H9 (cell line): ENCODE data around the gene SLC6A7. TPM values are rescaled to one million over a fixed set of nuclear protein-coding genes. Genes with fewer than 3 reads are reported as not detected.
A peak's percentile ranks its signal among the peaks of the same experiment; 100 is the strongest.

ENCODE experiments used
- DNase-seq: peaks from one replicate; pipeline ENCODE4 v3.0.0-alpha.2; 2017
- H2AFZ ChIP-seq: one replicate; pipeline ENCODE4 v1.6.1; 2013; ENCODE audit warnings: mild to moderate bottlenecking, low read length, control low read depth, moderate library complexity
- H2AK5ac ChIP-seq: 2 replicates; pipeline ENCODE4 v1.6.1; 2013; ENCODE audit warnings: low read length, control low read depth, mixed read lengths; ENCODE audit not compliant: insufficient read length
- H2BK120ac ChIP-seq: one replicate; pipeline ENCODE4 v1.6.1; 2013; ENCODE audit warnings: low read depth, mild to moderate bottlenecking, low read length, control low read depth, inconsistent platforms; ENCODE audit not compliant: poor library complexity, severe bottlenecking
- H2BK12ac ChIP-seq: 2 replicates; pipeline ENCODE4 v1.6.1; 2013; ENCODE audit warnings: low read length, control low read depth, mixed read lengths, low read depth; ENCODE audit not compliant: insufficient read length
- H2BK15ac ChIP-seq: 2 replicates; pipeline ENCODE4 v1.6.1; 2013; ENCODE audit warnings: low read depth, low read length, control low read depth
- H2BK20ac ChIP-seq: one replicate; pipeline ENCODE4 v1.6.1; 2013; ENCODE audit warnings: low read depth, mild to moderate bottlenecking, low read length, control low read depth, inconsistent platforms; ENCODE audit not compliant: poor library complexity, severe bottlenecking
- H2BK5ac ChIP-seq: 2 replicates; pipeline ENCODE4 v1.6.1; 2013; ENCODE audit warnings: low read length, control low read depth, mixed read lengths; ENCODE audit not compliant: insufficient read length
- H3K14ac ChIP-seq: 2 replicates; pipeline ENCODE4 v1.6.1; 2013; ENCODE audit warnings: low read length, control low read depth; ENCODE audit not compliant: insufficient read depth
- H3K18ac ChIP-seq: 2 replicates; pipeline ENCODE4 v1.6.1; 2013; ENCODE audit warnings: low read depth, mild to moderate bottlenecking, mixed read lengths, low read length, control low read depth; ENCODE audit not compliant: insufficient read length
- H3K23ac ChIP-seq: 2 replicates; pipeline ENCODE4 v1.6.1; 2013; ENCODE audit warnings: low read length, control low read depth, mixed read lengths, low read depth; ENCODE audit not compliant: insufficient read length
- H3K23me2 ChIP-seq: 2 replicates; pipeline ENCODE4 v1.6.1; 2013; ENCODE audit warnings: low read depth, mild to moderate bottlenecking, mixed read lengths, low read length, control low read depth; ENCODE audit not compliant: insufficient read length, poor library complexity, severe bottlenecking
- H3K27ac ChIP-seq: 2 replicates; pipeline ENCODE4 v1.5.1; 2013; ENCODE audit warnings: low read length, control low read depth, mixed read lengths, low read depth; ENCODE audit not compliant: insufficient read length
- H3K27me3 ChIP-seq: 2 replicates; pipeline ENCODE4 v1.6.1; 2013; ENCODE audit warnings: low read length, control low read depth, inconsistent platforms; ENCODE audit not compliant: insufficient read depth
- H3K4ac ChIP-seq: 2 replicates; pipeline ENCODE4 v1.6.1; 2013; ENCODE audit warnings: low read depth, mild to moderate bottlenecking, control low read depth, inconsistent platforms, low read length, moderate library complexity
- H3K4me1 ChIP-seq: 2 replicates; pipeline ENCODE4 v1.6.1; 2013; ENCODE audit warnings: low read length, control low read depth, inconsistent platforms; ENCODE audit not compliant: insufficient read depth
- H3K4me2 ChIP-seq: 2 replicates; pipeline ENCODE4 v1.6.1; 2013; ENCODE audit warnings: low read length, control low read depth, mixed read lengths; ENCODE audit not compliant: insufficient read length, insufficient read depth
- H3K56ac ChIP-seq: 2 replicates; pipeline ENCODE4 v1.6.1; 2013; ENCODE audit warnings: low read depth, mild to moderate bottlenecking, mixed read lengths, low read length, control low read depth; ENCODE audit not compliant: insufficient read length
- H3K79me1 ChIP-seq: 2 replicates; pipeline ENCODE4 v1.6.1; 2013; ENCODE audit warnings: low read depth, mild to moderate bottlenecking, moderate library complexity, low read length, control low read depth, inconsistent platforms; ENCODE audit not compliant: insufficient read depth, poor library complexity, severe bottlenecking
- H3K79me2 ChIP-seq: 2 replicates; pipeline ENCODE4 v1.6.1; 2013; ENCODE audit warnings: low read length, control low read depth, inconsistent platforms; ENCODE audit not compliant: insufficient read depth
- H3K9ac ChIP-seq: 2 replicates; pipeline ENCODE4 v1.6.1; 2013; ENCODE audit warnings: low read length, control low read depth, mixed read lengths; ENCODE audit not compliant: insufficient read length; ENCODE audit errors: extremely low read depth
- H3K9me3 ChIP-seq: one replicate; pipeline ENCODE4 v1.6.1; 2013; ENCODE audit warnings: low read depth, low read length, inconsistent platforms; ENCODE audit not compliant: control insufficient read depth
- H3T11ph ChIP-seq: one replicate; pipeline ENCODE4 v1.6.1; 2013; ENCODE audit warnings: mild to moderate bottlenecking, low read length, control low read depth, inconsistent platforms
- H4K20me1 ChIP-seq: one replicate; pipeline ENCODE4 v1.6.1; 2013; ENCODE audit not compliant: control insufficient read depth, insufficient read length, insufficient read depth
- H4K5ac ChIP-seq: 2 replicates; pipeline ENCODE4 v1.6.1; 2013; ENCODE audit warnings: low read depth, mild to moderate bottlenecking, mixed read lengths, low read length, control low read depth; ENCODE audit not compliant: insufficient read length
- H4K8ac ChIP-seq: replicated peaks from 2 replicates; pipeline ENCODE4 v1.6.1; 2013; ENCODE audit warnings: low read length, control low read depth, mixed read lengths, low read depth; ENCODE audit not compliant: insufficient read length
- H4K91ac ChIP-seq: 2 replicates; pipeline ENCODE4 v1.6.1; 2013; ENCODE audit warnings: low read depth, mild to moderate bottlenecking, moderate library complexity, mixed read lengths, low read length, control low read depth; ENCODE audit not compliant: insufficient read length
- H3K27ac Mint-ChIP-seq, 3 experiments: 2 replicates in 2 of 3; 3 replicates in 1 of 3; pipeline ENCODE4 v1.8.0; 2020 to 2021; ENCODE audit warnings: mixed read lengths in 3 of 3, mild to moderate bottlenecking in 1 of 3, moderate library complexity in 1 of 3
- H3K27me3 Mint-ChIP-seq: 2 replicates; pipeline ENCODE4 v1.8.0; 2021; ENCODE audit warnings: low read depth, mild to moderate bottlenecking, moderate library complexity, mixed read lengths
- H3K36me3 Mint-ChIP-seq, 3 experiments: 2 replicates in 2 of 3; 3 replicates in 1 of 3; pipeline ENCODE4 v1.8.0; 2020 to 2021; ENCODE audit warnings: low read depth in 3 of 3, mixed read lengths in 3 of 3; ENCODE audit not compliant: insufficient read depth in 1 of 3
- H3K4me1 Mint-ChIP-seq, 2 experiments: 2 replicates each; pipeline ENCODE4 v1.8.0; 2020; ENCODE audit warnings: mixed read lengths in 2 of 2
- H3K4me3 Mint-ChIP-seq, 2 experiments: 2 replicates in 1 of 2; 3 replicates in 1 of 2; pipeline ENCODE4 v1.8.0; 2020 to 2021; ENCODE audit warnings: mild to moderate bottlenecking in 2 of 2, mixed read lengths in 2 of 2, moderate library complexity in 1 of 2
- H3K9me3 Mint-ChIP-seq, 2 experiments: 2 replicates in 1 of 2; 3 replicates in 1 of 2; pipeline ENCODE4 v1.8.0; 2020; ENCODE audit warnings: mild to moderate bottlenecking in 2 of 2, mixed read lengths in 2 of 2, moderate library complexity in 1 of 2
- WGBS: extraction: QIAGEN DNeasy Blood & Tissue Kit; methylation state at CpG from one replicate; pipeline ENCODE4 v1.1.7; 2013; ENCODE audit warnings: missing lambda C conversion rate, low lambda C conversion rate, mixed read lengths; ENCODE audit not compliant: insufficient read length; ENCODE audit errors: extremely low coverage; 5-methylcytosine and 5-hydroxymethylcytosine counted together
- total RNA-seq: library from RNA; stranded (reverse); gene quantifications from 2 replicates; pipeline ENCODE4 v1.2.1, GENCODE V29; 2021
- TF ChIP-seq, protein P1 (sequence below): fragments of 200-600 bp; sonication (generic); conservative IDR thresholded peaks from 3 replicates; pipeline ENCODE4 v1.8.0; 2021; ENCODE audit warnings: antibody characterized with exemption, mild to moderate bottlenecking

SLC6A7 gene
- total RNA-seq, 1 experiment from 2014 or later: not detected

DNA sequence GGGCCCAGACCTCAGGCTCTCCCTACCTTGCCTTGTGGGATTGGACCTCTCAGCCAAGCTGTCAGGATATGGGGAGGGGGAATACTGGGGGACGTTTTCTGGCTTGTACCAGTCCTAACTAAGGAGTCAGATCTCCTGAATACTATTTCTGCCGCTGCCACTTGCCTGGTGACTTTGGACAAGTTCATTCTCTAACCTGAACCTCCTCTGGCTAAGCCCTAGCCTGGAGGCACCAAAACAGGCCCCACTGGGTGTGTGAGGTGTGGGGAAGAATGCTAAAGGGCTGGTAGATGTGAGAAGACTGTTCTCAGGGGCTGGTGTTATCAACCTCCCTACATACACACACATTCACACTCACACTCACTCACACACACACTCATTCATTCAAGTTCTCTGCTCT lies 1.1 kb downstream of the SLC6A7 start:
- Mint-ChIP-seq H3K4me1 (peaks cover 16 to 24% of the 10 kb centered on the region in 2 experiments), H3K36me3 (no peaks in the 10 kb centered on the region), H3K4me3 (peak overlapping the region in 1 of 2 experiments; percentile 60; a peak in 2 of 5 replicates), H3K27me3 (peaks cover 97% of the 10 kb centered on the region), H3K27ac (no peak overlapping the region), H3K9me3 (no peaks in the 10 kb centered on the region)
- H3K4me1 ChIP-seq: peaks cover 4% of the 10 kb centered on the region; the same call in 1 of the 2 replicates
- H2BK120ac ChIP-seq: no peak overlapping the region
- WGBS: no CpG with 5 or more reads among the region's 2 CpGs
- no peak overlapping the region for H3K27ac ChIP-seq
- H4K91ac ChIP-seq: no peak overlapping the region
- H2BK20ac ChIP-seq: no peak overlapping the region
- no peaks in the 10 kb centered on the region for H3K9me3 ChIP-seq
- H3T11ph ChIP-seq: no peak overlapping the region
- H3K9ac ChIP-seq: no peak overlapping the region
- no peak for DNase-seq
- H2BK5ac ChIP-seq: no peak overlapping the region
- no peak overlapping the region for H3K4me2 ChIP-seq
- H4K20me1 ChIP-seq: no peaks in the 10 kb centered on the region
- no peaks in the 10 kb centered on the region for H3K79me1 ChIP-seq
- H3K56ac ChIP-seq: no peak overlapping the region
- H3K4ac ChIP-seq: no peak overlapping the region
- H4K5ac ChIP-seq: no peak overlapping the region
- no peak overlapping the region for H4K8ac ChIP-seq
- H3K27me3 ChIP-seq: peaks cover 39% of the 10 kb centered on the region
- no peak overlapping the region for H3K18ac ChIP-seq
- no peak overlapping the region for H3K23ac ChIP-seq
- H2AFZ ChIP-seq: no peak overlapping the region
- no peak overlapping the region for H2AK5ac ChIP-seq
- no peak overlapping the region for H2BK12ac ChIP-seq
- TF ChIP-seq, protein P1, sequence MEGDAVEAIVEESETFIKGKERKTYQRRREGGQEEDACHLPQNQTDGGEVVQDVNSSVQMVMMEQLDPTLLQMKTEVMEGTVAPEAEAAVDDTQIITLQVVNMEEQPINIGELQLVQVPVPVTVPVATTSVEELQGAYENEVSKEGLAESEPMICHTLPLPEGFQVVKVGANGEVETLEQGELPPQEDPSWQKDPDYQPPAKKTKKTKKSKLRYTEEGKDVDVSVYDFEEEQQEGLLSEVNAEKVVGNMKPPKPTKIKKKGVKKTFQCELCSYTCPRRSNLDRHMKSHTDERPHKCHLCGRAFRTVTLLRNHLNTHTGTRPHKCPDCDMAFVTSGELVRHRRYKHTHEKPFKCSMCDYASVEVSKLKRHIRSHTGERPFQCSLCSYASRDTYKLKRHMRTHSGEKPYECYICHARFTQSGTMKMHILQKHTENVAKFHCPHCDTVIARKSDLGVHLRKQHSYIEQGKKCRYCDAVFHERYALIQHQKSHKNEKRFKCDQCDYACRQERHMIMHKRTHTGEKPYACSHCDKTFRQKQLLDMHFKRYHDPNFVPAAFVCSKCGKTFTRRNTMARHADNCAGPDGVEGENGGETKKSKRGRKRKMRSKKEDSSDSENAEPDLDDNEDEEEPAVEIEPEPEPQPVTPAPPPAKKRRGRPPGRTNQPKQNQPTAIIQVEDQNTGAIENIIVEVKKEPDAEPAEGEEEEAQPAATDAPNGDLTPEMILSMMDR: no peak
- peaks cover 9% of the 10 kb centered on the region for H3K23me2 ChIP-seq
- no peak overlapping the region for H3K14ac ChIP-seq
- no peaks in the 10 kb centered on the region for H3K79me2 ChIP-seq
- H2BK15ac ChIP-seq: no peak overlapping the region
